Nephron (organoid): ENCODE data around the gene DZANK1.

Experiments used
- H3K27ac Mint-ChIP-seq, 3 experiments: 2 replicates each; pipeline ENCODE4 v1.8.0; 2020; ENCODE audit warnings: mixed read lengths in 3 of 3, mild to moderate bottlenecking in 2 of 3, moderate library complexity in 1 of 3
- H3K27me3 Mint-ChIP-seq: 2 replicates; pipeline ENCODE4 v1.8.0; 2021; ENCODE audit warnings: low read depth, mild to moderate bottlenecking, moderate library complexity, mixed read lengths
- H3K36me3 Mint-ChIP-seq: 2 replicates; pipeline ENCODE4 v1.8.0; 2020; ENCODE audit warnings: low read depth, mixed read lengths
- H3K4me1 Mint-ChIP-seq: 2 replicates; pipeline ENCODE4 v1.8.0; 2020; ENCODE audit warnings: mixed read lengths
- H3K4me3 Mint-ChIP-seq, 3 experiments: 2 replicates each; pipeline ENCODE4 v1.8.0; 2020; ENCODE audit warnings: mild to moderate bottlenecking in 3 of 3, mixed read lengths in 3 of 3, moderate library complexity in 2 of 3
- H3K9me3 Mint-ChIP-seq: 2 replicates; pipeline ENCODE4 v1.8.0; 2020; ENCODE audit warnings: mixed read lengths
- CTCF ChIP-seq, 3 experiments: fragments of 200-600 bp; sonication (generic); IDR thresholded peaks; one replicate each; pipeline ENCODE4 v1.5.0; 2021; ENCODE audit warnings: antibody characterized with exemption in 3 of 3; ENCODE audit not compliant: unreplicated experiment in 3 of 3

Gene DZANK1

GRCh38 chr20:18496740-18497592 is 30.1 kb upstream of the DZANK1 start, which contains the start of gene RBBP9:
RBBP9 (minus strand) TSS chr20:18497225; CDS start chr20:18497167, 58 bp downstream.
- H3K4me3 Mint-ChIP-seq: peak within 1 kb of the TSS; percentile 98 to 99 (median 99)
- TF ChIP-seq CTCF (IDR thresholded peaks at IDR 0.05; ENCODE audit: unreplicated experiment in 3 of 3): no peak
- H3K9me3 Mint-ChIP-seq: no peaks in the 10 kb centered on the region
- H3K27ac Mint-ChIP-seq: peak within 1 kb of the TSS; percentile 91 to 98 (median 98)
- peaks cover 13% of the 10 kb centered on the region for H3K36me3 Mint-ChIP-seq
- H3K27me3 Mint-ChIP-seq: no peaks in the 10 kb centered on the region
- H3K4me1 Mint-ChIP-seq: peaks cover 21% of the 10 kb centered on the region

GRCh38 chr20:18496042-18496441 is 29.2 kb upstream of the DZANK1 start:
- Mint-ChIP-seq H3K27ac (peak overlapping the region; percentile 91 to 98 (median 98)), H3K27me3 (no peaks in the 10 kb centered on the region), H3K9me3 (no peaks in the 10 kb centered on the region), H3K4me3 (peak overlapping the region; percentile 98 to 99 (median 99)), H3K36me3 (peaks cover 20% of the 10 kb centered on the region), H3K4me1 (peaks cover 21% of the 10 kb centered on the region)
- no peak for TF ChIP-seq CTCF (IDR thresholded peaks at IDR 0.05; ENCODE audit: unreplicated experiment in 3 of 3)

- Mint-ChIP-seq H3K36me3 (peaks cover 58% of the 10 kb centered on the region), H3K9me3 (no peaks in the 10 kb centered on the region), H3K27me3 (no peaks in the 10 kb centered on the region), H3K27ac (no peak overlapping the region), H3K4me3 (no peak overlapping the region), H3K4me1 (peaks cover 1% of the 10 kb centered on the region)
- no peak for TF ChIP-seq CTCF (IDR thresholded peaks at IDR 0.05; ENCODE audit: unreplicated experiment in 3 of 3)
Observed at GRCh38 chr20:18488301-18488700, 21.5 kb upstream of the DZANK1 start.

DNA sequence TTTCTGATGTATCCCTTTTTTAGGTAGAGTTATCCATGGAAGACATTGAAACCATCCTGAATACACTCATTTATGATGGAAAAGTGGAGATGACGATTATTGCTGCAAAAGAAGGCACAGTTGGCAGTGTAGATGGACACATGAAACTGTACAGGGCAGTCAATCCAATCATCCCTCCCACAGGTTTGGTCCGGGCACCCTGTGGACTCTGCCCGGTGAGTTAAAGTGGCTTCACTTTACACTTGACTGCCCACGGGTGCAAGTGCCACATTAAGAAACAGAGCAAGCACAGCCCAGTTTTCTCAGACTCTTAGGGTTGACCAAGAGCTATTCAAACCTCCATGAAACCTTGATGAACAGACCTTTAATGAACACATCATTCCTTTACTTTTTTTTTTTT is 14.8 kb upstream of the DZANK1 start:
- Mint-ChIP-seq H3K27ac (no peak overlapping the region), H3K36me3 (peaks cover 51% of the 10 kb centered on the region), H3K9me3 (no peaks in the 10 kb centered on the region), H3K27me3 (no peaks in the 10 kb centered on the region), H3K4me3 (no peak overlapping the region), H3K4me1 (no peaks in the 10 kb centered on the region)
- TF ChIP-seq CTCF (IDR thresholded peaks at IDR 0.05; ENCODE audit: unreplicated experiment in 3 of 3): no peak

GRCh38 chr20:18477821-18478220 is 11.0 kb upstream of the DZANK1 start:
- TF ChIP-seq CTCF (IDR thresholded peaks at IDR 0.05; ENCODE audit: unreplicated experiment in 3 of 3): no peak
- H3K4me1 Mint-ChIP-seq: no peaks in the 10 kb centered on the region
- no peaks in the 10 kb centered on the region for H3K9me3 Mint-ChIP-seq
- H3K27me3 Mint-ChIP-seq: no peaks in the 10 kb centered on the region
- no peak overlapping the region for H3K4me3 Mint-ChIP-seq
- no peak overlapping the region for H3K27ac Mint-ChIP-seq
- H3K36me3 Mint-ChIP-seq: peaks cover 54% of the 10 kb centered on the region

DNA sequence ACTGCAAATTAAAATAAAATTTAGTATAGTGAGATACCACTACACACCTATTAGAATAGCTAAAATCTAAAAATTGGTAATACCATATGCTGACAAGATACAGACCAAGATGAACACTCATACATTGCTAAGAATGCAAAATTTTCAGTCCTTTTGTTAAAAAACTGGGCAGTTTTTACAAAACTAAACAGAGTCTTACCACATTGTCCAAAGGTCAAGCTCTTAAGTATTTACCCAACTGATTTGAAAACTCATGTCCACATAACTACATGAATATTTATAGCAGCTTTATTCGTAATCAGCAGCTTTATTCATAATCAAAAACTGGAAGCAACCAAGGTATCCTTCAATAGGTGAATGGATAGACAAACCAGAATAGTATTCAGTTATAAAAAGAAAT is 10.4 kb upstream of the DZANK1 start:
- no peaks in the 10 kb centered on the region for H3K27me3 Mint-ChIP-seq

More for the DNA sequence above, 10.4 kb upstream of the DZANK1 start:
- H3K4me1 Mint-ChIP-seq: no peaks in the 10 kb centered on the region
- no peak overlapping the region for H3K27ac Mint-ChIP-seq
- no peak overlapping the region for H3K4me3 Mint-ChIP-seq
- TF ChIP-seq CTCF (IDR thresholded peaks at IDR 0.05; ENCODE audit: unreplicated experiment in 3 of 3): no peak
- H3K9me3 Mint-ChIP-seq: no peaks in the 10 kb centered on the region
- peaks cover 48% of the 10 kb centered on the region for H3K36me3 Mint-ChIP-seq
